ENCODE results near the gene PPP2R5C. TPM values are rescaled to one million over a fixed set of nuclear protein-coding genes. Genes with fewer than 3 reads are reported as not detected.

PPP2R5C gene
- total and polyA plus RNA-seq, 9 of the 15 experiments (the other 6 are each of a cell fraction or from before 2014, with no cell fraction given) = 284 to 617 (median 395) TPM

DNA sequence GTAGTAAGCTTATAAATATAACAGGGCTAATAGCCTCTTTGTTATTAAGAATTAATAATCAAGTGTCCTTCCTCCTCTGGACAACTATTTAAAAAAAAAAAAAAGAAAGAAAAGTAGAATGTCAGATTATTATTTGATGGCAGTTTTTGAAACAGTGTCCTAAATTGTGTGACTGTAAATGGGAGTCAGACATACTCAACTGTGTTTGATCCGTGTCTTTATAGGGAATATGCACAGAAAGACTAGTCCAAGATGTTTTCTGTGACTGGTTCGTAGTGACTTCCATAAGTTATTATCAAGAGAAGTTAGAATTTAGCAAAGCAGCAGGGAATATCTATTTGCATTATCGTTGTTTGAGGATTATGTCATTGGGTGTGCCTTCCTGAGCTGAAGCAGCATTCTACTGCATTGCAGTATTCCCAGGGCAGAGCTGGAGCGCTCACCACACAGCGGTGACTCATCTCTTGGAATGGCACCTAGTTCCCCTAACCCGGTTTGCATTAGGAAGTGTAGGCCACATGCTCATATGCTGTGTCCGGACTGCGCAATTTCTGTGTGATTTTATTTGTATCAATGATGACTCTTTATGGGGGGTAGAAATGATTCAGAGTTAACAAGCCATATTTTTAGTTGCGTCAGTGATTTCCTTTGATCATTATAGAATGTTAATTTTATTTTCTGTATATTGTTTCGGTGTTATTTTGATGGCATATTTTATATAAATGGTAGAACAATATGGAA, 210.8 kb downstream of the PPP2R5C start (continued):
- TF ChIP-seq SAP30 (IDR thresholded peaks at IDR 0.05; ENCODE audit: borderline replicate concordance, insufficient read depth, low read depth, low read length, poor library complexity, severe bottlenecking) (no peak), PTRF (tag; IDR thresholded peaks at IDR 0.05) (no peak), KDM1A (IDR thresholded peaks at IDR 0.05) (no peak; a peak in 1 of 4 replicates), MAFK (IDR thresholded peaks at IDR 0.05; ENCODE audit: low read length) (no peak), KAT2B (IDR thresholded peaks at IDR 0.05; ENCODE audit: low read depth, low read length) (no peak), CBFB (CRISPR knock-in tag; IDR thresholded peaks at IDR 0.05) (no peak), ZNF780A (CRISPR knock-in tag; IDR thresholded peaks at IDR 0.05) (no peak), THRAP3 (IDR thresholded peaks at IDR 0.05; ENCODE audit: borderline replicate concordance) (no peak), ZNF23 (CRISPR knock-in tag; IDR thresholded peaks at IDR 0.05) (no peak), WHSC1 (IDR thresholded peaks at IDR 0.05; ENCODE audit: low read length) (no peak), DACH1 (IDR thresholded peaks at IDR 0.05; ENCODE audit: partially characterized antibody) (no peak), NRF1 (conservative IDR thresholded peaks at IDR 0.05 in 1 of 2, IDR thresholded peaks at IDR 0.05 in 1 of 2) (0 out of 4 replicates have a peak, but pooled peaks of 1 of the 2 experiments have one; percentile 26), ZNF217 (CRISPR knock-in tag; IDR thresholded peaks at IDR 0.05) (no peak), ZNF644 (tag; IDR thresholded peaks at IDR 0.05; ENCODE audit: low read depth) (no peak), POLR2G (IDR thresholded peaks at IDR 0.05; ENCODE audit: low read depth, low read length) (no peak)
- TF ChIP-seq, protein P1, sequence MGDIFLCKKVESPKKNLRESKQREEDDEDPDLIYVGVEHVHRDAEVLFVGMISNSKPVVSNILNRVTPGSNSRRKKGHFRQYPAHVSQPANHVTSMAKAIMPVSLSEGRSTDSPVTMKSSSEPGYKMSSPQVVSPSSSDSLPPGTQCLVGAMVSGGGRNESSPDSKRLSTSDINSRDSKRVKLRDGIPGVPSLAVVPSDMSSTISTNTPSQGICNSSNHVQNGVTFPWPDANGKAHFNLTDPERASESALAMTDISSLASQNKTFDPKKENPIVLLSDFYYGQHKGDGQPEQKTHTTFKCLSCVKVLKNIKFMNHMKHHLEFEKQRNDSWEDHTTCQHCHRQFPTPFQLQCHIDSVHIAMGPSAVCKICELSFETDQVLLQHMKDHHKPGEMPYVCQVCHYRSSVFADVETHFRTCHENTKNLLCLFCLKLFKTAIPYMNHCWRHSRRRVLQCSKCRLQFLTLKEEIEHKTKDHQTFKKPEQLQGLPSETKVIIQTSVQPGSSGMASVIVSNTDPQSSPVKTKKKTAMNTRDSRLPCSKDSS (IDR thresholded peaks at IDR 0.05; ENCODE audit: low read depth, partially characterized antibody) = no peak
- TF ChIP-seq, protein P2, sequence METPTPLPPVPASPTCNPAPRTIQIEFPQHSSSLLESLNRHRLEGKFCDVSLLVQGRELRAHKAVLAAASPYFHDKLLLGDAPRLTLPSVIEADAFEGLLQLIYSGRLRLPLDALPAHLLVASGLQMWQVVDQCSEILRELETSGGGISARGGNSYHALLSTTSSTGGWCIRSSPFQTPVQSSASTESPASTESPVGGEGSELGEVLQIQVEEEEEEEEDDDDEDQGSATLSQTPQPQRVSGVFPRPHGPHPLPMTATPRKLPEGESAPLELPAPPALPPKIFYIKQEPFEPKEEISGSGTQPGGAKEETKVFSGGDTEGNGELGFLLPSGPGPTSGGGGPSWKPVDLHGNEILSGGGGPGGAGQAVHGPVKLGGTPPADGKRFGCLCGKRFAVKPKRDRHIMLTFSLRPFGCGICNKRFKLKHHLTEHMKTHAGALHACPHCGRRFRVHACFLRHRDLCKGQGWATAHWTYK (CRISPR knock-in tag; IDR thresholded peaks at IDR 0.05) = no peak
- TF ChIP-seq, protein P3, sequence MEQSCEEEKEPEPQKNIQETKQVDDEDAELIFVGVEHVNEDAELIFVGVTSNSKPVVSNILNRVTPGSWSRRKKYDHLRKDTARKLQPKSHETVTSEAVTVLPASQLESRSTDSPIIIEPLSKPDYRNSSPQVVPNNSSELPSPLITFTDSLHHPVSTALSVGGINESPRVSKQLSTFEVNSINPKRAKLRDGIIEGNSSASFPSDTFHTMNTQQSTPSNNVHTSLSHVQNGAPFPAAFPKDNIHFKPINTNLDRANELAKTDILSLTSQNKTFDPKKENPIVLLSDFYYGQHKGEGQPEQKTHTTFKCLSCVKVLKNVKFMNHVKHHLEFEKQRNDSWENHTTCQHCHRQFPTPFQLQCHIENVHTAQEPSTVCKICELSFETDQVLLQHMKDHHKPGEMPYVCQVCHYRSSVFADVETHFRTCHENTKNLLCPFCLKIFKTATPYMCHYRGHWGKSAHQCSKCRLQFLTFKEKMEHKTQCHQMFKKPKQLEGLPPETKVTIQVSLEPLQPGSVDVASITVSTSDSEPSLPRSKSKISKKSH (CRISPR knock-in tag; IDR thresholded peaks at IDR 0.05) = no peak
- TF ChIP-seq, protein P4, sequence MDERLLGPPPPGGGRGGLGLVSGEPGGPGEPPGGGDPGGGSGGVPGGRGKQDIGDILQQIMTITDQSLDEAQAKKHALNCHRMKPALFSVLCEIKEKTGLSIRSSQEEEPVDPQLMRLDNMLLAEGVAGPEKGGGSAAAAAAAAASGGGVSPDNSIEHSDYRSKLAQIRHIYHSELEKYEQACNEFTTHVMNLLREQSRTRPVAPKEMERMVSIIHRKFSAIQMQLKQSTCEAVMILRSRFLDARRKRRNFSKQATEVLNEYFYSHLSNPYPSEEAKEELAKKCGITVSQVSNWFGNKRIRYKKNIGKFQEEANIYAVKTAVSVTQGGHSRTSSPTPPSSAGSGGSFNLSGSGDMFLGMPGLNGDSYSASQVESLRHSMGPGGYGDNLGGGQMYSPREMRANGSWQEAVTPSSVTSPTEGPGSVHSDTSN (CRISPR knock-in tag; IDR thresholded peaks at IDR 0.05; ENCODE audit: low read depth) = no peak
- TF ChIP-seq, protein P4 (tag; conservative IDR thresholded peaks at IDR 0.05; ENCODE audit: low read depth) = no peak
